T-helper 1 cell (primary cell): Measurements from ENCODE around the gene COL25A1.

Source experiments
- DNase-seq, 5 donors: peaks; one replicate each; pipeline ENCODE4 v3.0.0-alpha.2; 2012 to 2020
- total RNA-seq, 4 donors: gene quantifications; one replicate each; lab custom pipeline; 2026; lab: John Stamatoyannopoulos, UW

The COL25A1 gene
- total RNA-seq = 0 to 0.15 (median 0.14) reads per million in 4 donors

GRCh38 chr4:109302361-109303139 is at the start of gene COL25A1:
Gene COL25A1 (minus strand): TSS chr4:109302658.
- DNase-seq = peak in 3 of 5 donors; percentile 16 to 22 (median 18)

GRCh38 chr4:109350121-109350520 is 47.7 kb upstream of the COL25A1 start:
- no peak for DNase-seq

GRCh38 chr4:109334129-109335105 is 32.0 kb upstream of the COL25A1 start:
- DNase-seq = no peak

- DNase-seq = peak in 1 of 5 donors; percentile 5
Observed at GRCh38 chr4:109332926-109333464, 30.5 kb upstream of the COL25A1 start.

GRCh38 chr4:109327641-109328040 is 25.2 kb upstream of the COL25A1 start:
- no peak for DNase-seq

GRCh38 chr4:109325698-109326097 is 23.2 kb upstream of the COL25A1 start:
- no peak for DNase-seq

- no peak for DNase-seq
Observed at GRCh38 chr4:109323348-109323747, 20.9 kb upstream of the COL25A1 start.

- DNase-seq = no peak
Observed at GRCh38 chr4:109321232-109321631, 18.8 kb upstream of the COL25A1 start.

GRCh38 chr4:109319684-109320083 is 17.2 kb upstream of the COL25A1 start:
- DNase-seq = no peak

- DNase-seq = no peak
Observed at GRCh38 chr4:109319156-109319555, 16.7 kb upstream of the COL25A1 start.

- DNase-seq = no peak
Observed at GRCh38 chr4:109315818-109316217, 13.4 kb upstream of the COL25A1 start.

GRCh38 chr4:109315341-109315740 is 12.9 kb upstream of the COL25A1 start:
- no peak for DNase-seq

GRCh38 chr4:109313168-109314133 is 11.0 kb upstream of the COL25A1 start:
- no peak for DNase-seq

- DNase-seq = no peak
Observed at GRCh38 chr4:109303140-109303496, 660 bp upstream of the COL25A1 start.

GRCh38 chr4:109301651-109302360 is 652 bp downstream of the COL25A1 start:
- no peak for DNase-seq

GRCh38 chr4:109298279-109299010 is 4.0 kb downstream of the COL25A1 start:
- DNase-seq = no peak

GRCh38 chr4:109296527-109296926 is 5.9 kb downstream of the COL25A1 start:
- no peak for DNase-seq

GRCh38 chr4:109295081-109295480 is 7.4 kb downstream of the COL25A1 start:
- DNase-seq = no peak

- no peak for DNase-seq
Observed at GRCh38 chr4:109294468-109295020, 7.9 kb downstream of the COL25A1 start.

- peak in 1 of 5 donors; percentile 50 for DNase-seq
Observed at GRCh38 chr4:109294006-109294405, 8.5 kb downstream of the COL25A1 start.
